Measurements from ENCODE around the gene C9orf85.

GRCh38 chr9:71941060-71941568 is 29.7 kb downstream of the C9orf85 start:
- TF ChIP-seq, protein P1, sequence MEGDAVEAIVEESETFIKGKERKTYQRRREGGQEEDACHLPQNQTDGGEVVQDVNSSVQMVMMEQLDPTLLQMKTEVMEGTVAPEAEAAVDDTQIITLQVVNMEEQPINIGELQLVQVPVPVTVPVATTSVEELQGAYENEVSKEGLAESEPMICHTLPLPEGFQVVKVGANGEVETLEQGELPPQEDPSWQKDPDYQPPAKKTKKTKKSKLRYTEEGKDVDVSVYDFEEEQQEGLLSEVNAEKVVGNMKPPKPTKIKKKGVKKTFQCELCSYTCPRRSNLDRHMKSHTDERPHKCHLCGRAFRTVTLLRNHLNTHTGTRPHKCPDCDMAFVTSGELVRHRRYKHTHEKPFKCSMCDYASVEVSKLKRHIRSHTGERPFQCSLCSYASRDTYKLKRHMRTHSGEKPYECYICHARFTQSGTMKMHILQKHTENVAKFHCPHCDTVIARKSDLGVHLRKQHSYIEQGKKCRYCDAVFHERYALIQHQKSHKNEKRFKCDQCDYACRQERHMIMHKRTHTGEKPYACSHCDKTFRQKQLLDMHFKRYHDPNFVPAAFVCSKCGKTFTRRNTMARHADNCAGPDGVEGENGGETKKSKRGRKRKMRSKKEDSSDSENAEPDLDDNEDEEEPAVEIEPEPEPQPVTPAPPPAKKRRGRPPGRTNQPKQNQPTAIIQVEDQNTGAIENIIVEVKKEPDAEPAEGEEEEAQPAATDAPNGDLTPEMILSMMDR (IDR thresholded peaks at IDR 0.05): no peak
- no peak for TF ChIP-seq POLR2A (IDR thresholded peaks at IDR 0.05)
